ENCODE data around the gene EIF3B.
"Not testable (repeated sequence)": the region's sequence is repeated elsewhere in the genome, so short reads cannot be mapped to it uniquely, and the experiment has no call there.

- not testable (repeated sequence) for TF ChIP-seq CTCF (IDR thresholded peaks at IDR 0.05 in 8 of 11, conservative IDR thresholded peaks at IDR 0.05 in 3 of 11); POLR2A (IDR thresholded peaks at IDR 0.05); POLR2AphosphoS5 (IDR thresholded peaks at IDR 0.05)
Observed at GRCh38 chr7:2417178-2417577, 62.6 kb downstream of the EIF3B start.

All from spleen (tissue), 7 donors.